ENCODE measurements around the gene NXPH4.

Gene NXPH4

DNA sequence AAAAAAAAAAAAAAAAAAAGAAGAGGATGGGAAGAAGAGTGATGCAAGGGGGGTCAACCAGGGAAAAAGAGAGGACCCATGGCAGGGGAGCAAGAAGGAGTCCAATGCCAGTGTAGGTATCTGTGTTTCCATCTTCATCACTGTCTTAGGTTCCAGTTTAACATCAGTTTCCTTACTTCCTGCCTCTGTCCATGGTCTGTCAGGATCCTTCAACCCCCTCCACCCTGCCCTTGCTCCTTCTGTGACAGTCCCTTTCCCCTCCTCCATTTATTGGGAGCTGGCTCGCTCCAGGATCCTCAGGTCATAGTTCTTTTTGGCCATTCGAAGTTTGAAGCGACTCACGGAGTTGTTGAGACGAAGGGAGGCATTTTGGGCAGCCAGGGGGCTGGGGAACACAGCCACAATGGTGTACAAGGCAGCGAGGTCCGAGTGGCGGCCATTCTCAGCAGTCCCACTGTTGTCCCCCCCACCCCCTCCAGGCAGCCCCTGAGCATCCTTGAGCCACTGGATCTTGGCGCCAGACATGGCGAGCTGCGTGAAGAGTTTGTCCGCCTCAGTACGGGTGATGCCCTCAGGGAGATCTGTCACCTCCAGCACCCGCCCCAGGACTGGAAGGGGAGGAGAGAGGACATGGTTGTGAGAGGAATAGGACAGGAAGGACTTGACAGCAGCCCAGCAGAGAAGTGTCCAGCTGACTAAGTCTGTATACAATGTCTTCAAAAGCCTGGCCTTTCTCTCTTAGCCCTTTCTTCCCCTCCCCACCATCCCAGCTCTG is 38.1 kb downstream of the NXPH4 start:
- Histone ChIP-seq H3K4me3 (ENCODE audit: low read length in 2 of 2) (no peak overlapping the region), H3K36me3 (ENCODE audit: control insufficient read depth in 2 of 2, insufficient read depth in 2 of 2, low read length in 2 of 2) (peaks cover 40 to 45% of the 10 kb centered on the region in 2 donors), H3K9ac (ENCODE audit: low read depth in 1 of 2, low read length in 2 of 2) (no peak overlapping the region), H3K27ac (ENCODE audit: low read depth in 2 of 2, low read length in 2 of 2) (no peak overlapping the region), H3K27me3 (ENCODE audit: control insufficient read depth in 2 of 2, insufficient read depth in 2 of 2, low read length in 2 of 2) (no peaks in the 10 kb centered on the region), H3K4me1 (ENCODE audit: control insufficient read depth in 2 of 2, insufficient read depth in 2 of 2, low read length in 2 of 2) (no peaks in the 10 kb centered on the region), H3K9me3 (ENCODE audit: control insufficient read depth in 2 of 2, low read length in 2 of 2) (no peaks in the 10 kb centered on the region)

DNA sequence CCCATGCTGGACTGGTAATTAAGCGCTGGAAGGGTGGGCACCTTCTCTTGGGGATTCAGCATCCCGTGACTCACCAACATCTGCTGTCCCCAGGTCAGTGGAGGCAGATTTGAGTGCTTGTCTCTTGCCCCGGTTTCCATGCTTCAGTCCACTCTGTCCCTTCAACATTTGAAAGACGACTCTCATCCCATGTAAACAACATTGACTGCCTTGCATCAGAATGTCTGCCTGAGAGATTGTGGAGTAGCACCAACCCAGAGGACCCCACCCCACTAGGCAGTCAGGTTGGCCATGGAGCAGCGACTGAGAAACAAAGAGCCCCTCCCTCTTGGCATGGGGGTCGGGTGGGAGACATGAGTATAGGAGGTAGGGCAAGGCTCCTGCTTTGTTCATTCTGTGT is 39.3 kb downstream of the NXPH4 start:
- Histone ChIP-seq H3K9ac (ENCODE audit: low read depth in 1 of 2, low read length in 2 of 2) (no peak overlapping the region), H3K27me3 (ENCODE audit: control insufficient read depth in 2 of 2, insufficient read depth in 2 of 2, low read length in 2 of 2) (no peaks in the 10 kb centered on the region), H3K4me1 (ENCODE audit: control insufficient read depth in 2 of 2, insufficient read depth in 2 of 2, low read length in 2 of 2) (no peaks in the 10 kb centered on the region), H3K27ac (ENCODE audit: low read depth in 2 of 2, low read length in 2 of 2) (no peak overlapping the region), H3K4me3 (ENCODE audit: low read length in 2 of 2) (no peak overlapping the region), H3K9me3 (ENCODE audit: control insufficient read depth in 2 of 2, low read length in 2 of 2) (no peaks in the 10 kb centered on the region), H3K36me3 (ENCODE audit: control insufficient read depth in 2 of 2, insufficient read depth in 2 of 2, low read length in 2 of 2) (peaks cover 50 to 56% of the 10 kb centered on the region in 2 donors)

GRCh38 chr12:57258977-57259970 is 42.7 kb downstream of the NXPH4 start:
- no peak overlapping the region for H3K9ac ChIP-seq (ENCODE audit: low read depth in 1 of 2, low read length in 2 of 2)
- peaks cover 57 to 66% of the 10 kb centered on the region in 2 donors for H3K36me3 ChIP-seq (ENCODE audit: control insufficient read depth in 2 of 2, insufficient read depth in 2 of 2, low read length in 2 of 2)
- H3K9me3 ChIP-seq (ENCODE audit: control insufficient read depth in 2 of 2, low read length in 2 of 2), result no peaks in the 10 kb centered on the region
- H3K27ac ChIP-seq (ENCODE audit: low read depth in 2 of 2, low read length in 2 of 2), result no peak overlapping the region
- H3K27me3 ChIP-seq (ENCODE audit: control insufficient read depth in 2 of 2, insufficient read depth in 2 of 2, low read length in 2 of 2), result no peaks in the 10 kb centered on the region
- no peak overlapping the region for H3K4me3 ChIP-seq (ENCODE audit: low read length in 2 of 2)
- H3K4me1 ChIP-seq (ENCODE audit: control insufficient read depth in 2 of 2, insufficient read depth in 2 of 2, low read length in 2 of 2), result no peaks in the 10 kb centered on the region

DNA sequence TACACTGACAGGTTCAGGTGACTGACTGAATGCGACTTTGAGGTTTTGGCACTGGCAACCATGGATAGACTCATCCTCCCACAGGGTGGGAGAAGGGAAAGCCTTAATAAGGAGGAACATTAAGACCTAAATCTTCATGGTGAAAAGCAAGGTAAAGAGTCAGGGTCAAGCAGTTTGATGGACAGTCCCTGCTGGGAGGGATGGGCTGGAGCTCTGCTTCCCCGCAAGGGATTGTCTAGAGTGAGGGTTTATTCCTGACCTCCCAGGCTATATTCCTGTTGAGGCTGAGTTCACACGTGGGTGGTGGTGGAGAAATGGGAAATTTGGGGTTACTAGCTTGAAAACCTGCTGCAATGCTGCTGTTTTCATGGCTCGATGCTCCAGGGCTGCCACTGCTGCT is 43.8 kb downstream of the NXPH4 start:
- Histone ChIP-seq H3K36me3 (ENCODE audit: control insufficient read depth in 2 of 2, insufficient read depth in 2 of 2, low read length in 2 of 2) (peaks cover 55 to 62% of the 10 kb centered on the region in 2 donors), H3K27me3 (ENCODE audit: control insufficient read depth in 2 of 2, insufficient read depth in 2 of 2, low read length in 2 of 2) (no peaks in the 10 kb centered on the region), H3K4me3 (ENCODE audit: low read length in 2 of 2) (no peak overlapping the region), H3K4me1 (ENCODE audit: control insufficient read depth in 2 of 2, insufficient read depth in 2 of 2, low read length in 2 of 2) (no peaks in the 10 kb centered on the region), H3K9ac (ENCODE audit: low read depth in 1 of 2, low read length in 2 of 2) (no peak overlapping the region), H3K9me3 (ENCODE audit: control insufficient read depth in 2 of 2, low read length in 2 of 2) (no peaks in the 10 kb centered on the region), H3K27ac (ENCODE audit: low read depth in 2 of 2, low read length in 2 of 2) (no peak overlapping the region)

DNA sequence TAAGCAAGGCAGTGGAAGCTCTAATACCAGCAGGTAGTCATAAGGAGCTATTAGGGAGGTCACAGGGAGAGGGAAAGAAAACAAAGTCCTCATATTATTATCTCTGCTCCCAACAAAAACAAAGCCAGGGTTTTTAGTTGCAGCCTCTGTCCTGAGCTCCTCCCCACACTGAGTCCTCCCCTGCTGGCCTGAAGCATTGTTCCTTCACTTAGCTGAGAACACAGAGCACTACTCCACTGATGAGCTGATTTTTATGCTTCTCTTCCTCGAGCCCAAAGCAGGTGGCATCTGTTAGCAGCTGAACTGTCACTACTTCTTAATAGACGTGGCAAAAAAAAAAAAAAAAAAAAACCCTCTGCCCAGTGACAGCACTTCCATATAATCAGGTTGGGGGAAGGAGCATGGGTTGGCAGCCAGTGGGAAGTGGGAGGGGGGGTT is 44.9 kb downstream of the NXPH4 start:
- Histone ChIP-seq H3K27ac (ENCODE audit: low read depth in 2 of 2, low read length in 2 of 2) (no peak overlapping the region), H3K27me3 (ENCODE audit: control insufficient read depth in 2 of 2, insufficient read depth in 2 of 2, low read length in 2 of 2) (no peaks in the 10 kb centered on the region), H3K9me3 (ENCODE audit: control insufficient read depth in 2 of 2, low read length in 2 of 2) (no peaks in the 10 kb centered on the region), H3K4me3 (ENCODE audit: low read length in 2 of 2) (no peak overlapping the region), H3K9ac (ENCODE audit: low read depth in 1 of 2, low read length in 2 of 2) (no peak overlapping the region), H3K4me1 (ENCODE audit: control insufficient read depth in 2 of 2, insufficient read depth in 2 of 2, low read length in 2 of 2) (no peaks in the 10 kb centered on the region), H3K36me3 (ENCODE audit: control insufficient read depth in 2 of 2, insufficient read depth in 2 of 2, low read length in 2 of 2) (peaks cover 45 to 55% of the 10 kb centered on the region in 2 donors)

- H3K27ac ChIP-seq (ENCODE audit: low read depth in 2 of 2, low read length in 2 of 2), result no peak overlapping the region
- H3K9me3 ChIP-seq (ENCODE audit: control insufficient read depth in 2 of 2, low read length in 2 of 2), result no peaks in the 10 kb centered on the region
- H3K4me1 ChIP-seq (ENCODE audit: control insufficient read depth in 2 of 2, insufficient read depth in 2 of 2, low read length in 2 of 2), result no peaks in the 10 kb centered on the region
- no peaks in the 10 kb centered on the region for H3K27me3 ChIP-seq (ENCODE audit: control insufficient read depth in 2 of 2, insufficient read depth in 2 of 2, low read length in 2 of 2)
- H3K9ac ChIP-seq (ENCODE audit: low read depth in 1 of 2, low read length in 2 of 2), result no peak overlapping the region
- H3K36me3 ChIP-seq (ENCODE audit: control insufficient read depth in 2 of 2, insufficient read depth in 2 of 2, low read length in 2 of 2), result peaks cover 50 to 57% of the 10 kb centered on the region in 2 donors
- H3K4me3 ChIP-seq (ENCODE audit: low read length in 2 of 2), result no peak overlapping the region
These were observed 45.7 kb downstream of the NXPH4 start for GRCh38 chr12:57262126-57262822.

DNA sequence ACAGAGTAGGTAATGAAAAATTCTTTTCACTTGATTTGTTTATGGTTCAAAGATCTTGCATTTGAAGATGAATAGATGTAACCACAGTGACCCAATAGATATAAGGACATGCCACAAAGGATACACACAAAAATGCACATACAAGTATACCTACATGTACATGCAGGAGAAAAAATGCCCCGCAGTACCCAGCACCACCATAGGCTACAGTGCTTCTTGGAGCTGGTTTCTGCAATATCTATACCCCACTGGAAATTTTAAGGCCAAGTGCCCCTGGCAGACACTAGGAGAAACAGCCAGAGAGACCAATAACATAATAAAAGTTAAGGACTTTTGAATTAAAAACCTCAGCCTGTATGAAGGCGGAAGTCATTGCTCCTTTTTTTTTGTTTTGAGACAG is 46.5 kb downstream of the NXPH4 start:
- Histone ChIP-seq H3K9ac (ENCODE audit: low read depth in 1 of 2, low read length in 2 of 2) (no peak overlapping the region), H3K27ac (ENCODE audit: low read depth in 2 of 2, low read length in 2 of 2) (no peak overlapping the region), H3K36me3 (ENCODE audit: control insufficient read depth in 2 of 2, insufficient read depth in 2 of 2, low read length in 2 of 2) (peaks cover 44 to 57% of the 10 kb centered on the region in 2 donors), H3K4me3 (ENCODE audit: low read length in 2 of 2) (no peak overlapping the region), H3K4me1 (ENCODE audit: control insufficient read depth in 2 of 2, insufficient read depth in 2 of 2, low read length in 2 of 2) (no peaks in the 10 kb centered on the region), H3K9me3 (ENCODE audit: control insufficient read depth in 2 of 2, low read length in 2 of 2) (no peaks in the 10 kb centered on the region), H3K27me3 (ENCODE audit: control insufficient read depth in 2 of 2, insufficient read depth in 2 of 2, low read length in 2 of 2) (no peaks in the 10 kb centered on the region)

- Histone ChIP-seq H3K27me3 (ENCODE audit: control insufficient read depth in 2 of 2, insufficient read depth in 2 of 2, low read length in 2 of 2) (no peaks in the 10 kb centered on the region), H3K27ac (ENCODE audit: low read depth in 2 of 2, low read length in 2 of 2) (no peak overlapping the region), H3K4me3 (ENCODE audit: low read length in 2 of 2) (no peak overlapping the region), H3K36me3 (ENCODE audit: control insufficient read depth in 2 of 2, insufficient read depth in 2 of 2, low read length in 2 of 2) (peaks cover 41 to 51% of the 10 kb centered on the region in 2 donors), H3K4me1 (ENCODE audit: control insufficient read depth in 2 of 2, insufficient read depth in 2 of 2, low read length in 2 of 2) (no peaks in the 10 kb centered on the region), H3K9me3 (ENCODE audit: control insufficient read depth in 2 of 2, low read length in 2 of 2) (no peaks in the 10 kb centered on the region), H3K9ac (ENCODE audit: low read depth in 1 of 2, low read length in 2 of 2) (no peak overlapping the region)
These were observed 50.1 kb downstream of the NXPH4 start for GRCh38 chr12:57266681-57267080.

- peaks cover 46 to 52% of the 10 kb centered on the region in 2 donors for H3K36me3 ChIP-seq (ENCODE audit: control insufficient read depth in 2 of 2, insufficient read depth in 2 of 2, low read length in 2 of 2)
- no peak overlapping the region for H3K27ac ChIP-seq (ENCODE audit: low read depth in 2 of 2, low read length in 2 of 2)
- H3K9ac ChIP-seq (ENCODE audit: low read depth in 1 of 2, low read length in 2 of 2), result no peak overlapping the region
- no peaks in the 10 kb centered on the region for H3K4me1 ChIP-seq (ENCODE audit: control insufficient read depth in 2 of 2, insufficient read depth in 2 of 2, low read length in 2 of 2)
- H3K4me3 ChIP-seq (ENCODE audit: low read length in 2 of 2), result no peak overlapping the region
- no peaks in the 10 kb centered on the region for H3K27me3 ChIP-seq (ENCODE audit: control insufficient read depth in 2 of 2, insufficient read depth in 2 of 2, low read length in 2 of 2)
- no peaks in the 10 kb centered on the region for H3K9me3 ChIP-seq (ENCODE audit: control insufficient read depth in 2 of 2, low read length in 2 of 2)
These were observed 51.7 kb downstream of the NXPH4 start for GRCh38 chr12:57268264-57268663.
